ENCODE measurements around the gene LAMA2.

The LAMA2 gene

GRCh38 chr6:129302671-129303070 lies 419.7 kb downstream of the LAMA2 start:
- H3K23ac ChIP-seq (ENCODE audit: low read length in 2 of 2): no peak overlapping the region
- no peak overlapping the region for H3K18ac ChIP-seq (ENCODE audit: low read depth in 1 of 2, low read length in 2 of 2)
- H3K9ac ChIP-seq (ENCODE audit: low read length): no peak overlapping the region
- peaks cover 0 to 11% of the 10 kb centered on the region in 2 experiments for H3K36me3 ChIP-seq (ENCODE audit: control insufficient read depth in 1 of 2, insufficient read depth in 2 of 2, low read depth in 1 of 2, low read length in 2 of 2)
- H4K8ac ChIP-seq (ENCODE audit: low read length): no peak overlapping the region
- H2AFZ ChIP-seq (ENCODE audit: low read depth, low read length): no peak overlapping the region
- no peak overlapping the region for H2BK5ac ChIP-seq (ENCODE audit: low read depth, low read length, poor library complexity, severe bottlenecking)
- no peak overlapping the region for H3K4ac ChIP-seq (ENCODE audit: low read depth in 1 of 2, low read length in 2 of 2)
- no peak overlapping the region for H3K27ac ChIP-seq (ENCODE audit: low read length, poor library complexity, severe bottlenecking)
- H3K4me1 ChIP-seq (ENCODE audit: control insufficient read depth, insufficient read depth, low read depth, low read length): no peaks in the 10 kb centered on the region
- no peaks in the 10 kb centered on the region for H3K79me1 ChIP-seq (replicated peaks; ENCODE audit: low read length, poor library complexity, severe bottlenecking)
- H3K27me3 ChIP-seq (ENCODE audit: control insufficient read depth in 1 of 2, insufficient read depth in 1 of 2, low read length in 2 of 2): no peaks in the 10 kb centered on the region
- 57% methylated on average over 1 of the region's 2 CpGs for WGBS
- no peak overlapping the region for H4K91ac ChIP-seq (ENCODE audit: low read length)
- no peak overlapping the region for H2BK12ac ChIP-seq (ENCODE audit: low read length in 2 of 2)
- H3K4me3 ChIP-seq (ENCODE audit: insufficient read depth in 1 of 2, low read depth in 1 of 2, low read length in 2 of 2): no peak overlapping the region
- DNase-seq: no peak
- no peak overlapping the region for H2BK15ac ChIP-seq (ENCODE audit: low read depth, poor library complexity, severe bottlenecking)
- no peak overlapping the region for H2AK5ac ChIP-seq (ENCODE audit: low read length, severe bottlenecking)
- H3K9me3 ChIP-seq (ENCODE audit: control insufficient read depth, low read length): no peaks in the 10 kb centered on the region
- H2BK120ac ChIP-seq (ENCODE audit: low read depth, low read length): no peak overlapping the region
- no peak overlapping the region for H3K14ac ChIP-seq (ENCODE audit: low read length in 2 of 2)
- no peak overlapping the region for H3K4me2 ChIP-seq (ENCODE audit: low read length, poor library complexity, severe bottlenecking)

DNA sequence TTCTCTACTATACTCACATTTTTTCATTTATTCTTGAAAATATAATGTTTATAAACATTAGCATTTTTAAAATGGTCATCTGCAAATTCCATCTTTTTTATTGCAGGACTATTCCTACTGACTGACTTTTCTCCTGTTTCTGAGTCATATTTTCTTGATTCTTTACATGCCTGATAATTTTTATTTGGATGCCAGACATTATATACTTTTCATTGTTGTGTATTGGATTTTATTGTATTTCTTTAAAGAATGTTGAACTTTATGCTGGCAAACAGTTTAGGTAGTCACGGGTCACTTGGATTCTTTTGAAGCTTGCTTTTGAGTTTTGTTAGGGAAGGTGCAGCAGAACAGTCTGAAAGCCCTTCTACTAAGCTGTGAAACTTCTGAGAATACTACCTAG lies 423.9 kb downstream of the LAMA2 start:
- H2BK12ac ChIP-seq (ENCODE audit: low read length in 2 of 2): no peak overlapping the region
- H3K23ac ChIP-seq (ENCODE audit: low read length in 2 of 2): no peak overlapping the region
- no peak overlapping the region for H3K14ac ChIP-seq (ENCODE audit: low read length in 2 of 2)
- no peak overlapping the region for H3K4me3 ChIP-seq (ENCODE audit: insufficient read depth in 1 of 2, low read depth in 1 of 2, low read length in 2 of 2)
- H3K4ac ChIP-seq (ENCODE audit: low read depth in 1 of 2, low read length in 2 of 2): no peak overlapping the region
- no peak overlapping the region for H2AFZ ChIP-seq (ENCODE audit: low read depth, low read length)
- no peaks in the 10 kb centered on the region for H3K27me3 ChIP-seq (ENCODE audit: control insufficient read depth in 1 of 2, insufficient read depth in 1 of 2, low read length in 2 of 2)
- H3K36me3 ChIP-seq (ENCODE audit: control insufficient read depth in 1 of 2, insufficient read depth in 2 of 2, low read depth in 1 of 2, low read length in 2 of 2): peaks cover 0 to 3% of the 10 kb centered on the region in 2 experiments
- no peak overlapping the region for H2BK15ac ChIP-seq (ENCODE audit: low read depth, poor library complexity, severe bottlenecking)
- H3K79me1 ChIP-seq (replicated peaks; ENCODE audit: low read length, poor library complexity, severe bottlenecking): no peaks in the 10 kb centered on the region
- no peak overlapping the region for H4K8ac ChIP-seq (ENCODE audit: low read length)
- H2AK5ac ChIP-seq (ENCODE audit: low read length, severe bottlenecking): no peak overlapping the region
- H3K27ac ChIP-seq (ENCODE audit: low read length, poor library complexity, severe bottlenecking): no peak overlapping the region
- no peak overlapping the region for H3K9ac ChIP-seq (ENCODE audit: low read length)
- DNase-seq: no peak
- no peak overlapping the region for H2BK120ac ChIP-seq (ENCODE audit: low read depth, low read length)
- no peaks in the 10 kb centered on the region for H3K4me1 ChIP-seq (ENCODE audit: control insufficient read depth, insufficient read depth, low read depth, low read length)
- H3K9me3 ChIP-seq (ENCODE audit: control insufficient read depth, low read length): no peaks in the 10 kb centered on the region
- 94% methylated on average over 1 of the region's 1 CpG for WGBS
- H2BK5ac ChIP-seq (ENCODE audit: low read depth, low read length, poor library complexity, severe bottlenecking): no peak overlapping the region
- no peak overlapping the region for H4K91ac ChIP-seq (ENCODE audit: low read length)
- H3K18ac ChIP-seq (ENCODE audit: low read depth in 1 of 2, low read length in 2 of 2): no peak overlapping the region
- no peak overlapping the region for H3K4me2 ChIP-seq (ENCODE audit: low read length, poor library complexity, severe bottlenecking)

DNA sequence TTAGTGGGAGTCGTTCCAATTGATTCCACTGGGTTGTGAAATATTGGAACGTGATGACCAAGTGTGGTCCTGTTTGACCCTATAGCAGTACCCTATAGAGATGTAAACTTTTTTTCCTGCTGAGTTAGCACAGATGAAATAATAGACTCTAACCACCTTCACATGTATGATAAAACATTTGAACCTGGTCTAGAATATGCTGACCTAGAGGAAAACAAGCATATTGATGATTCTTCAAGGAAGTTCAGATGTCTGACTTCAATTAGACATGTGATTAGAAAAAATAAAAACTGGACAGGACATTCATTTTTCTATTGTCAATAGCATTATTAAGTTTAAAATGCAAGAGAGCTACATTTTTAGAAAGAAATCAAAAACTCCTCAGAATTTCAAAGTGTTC lies 424.9 kb downstream of the LAMA2 start:
- H3K36me3 ChIP-seq (ENCODE audit: control insufficient read depth in 1 of 2, insufficient read depth in 2 of 2, low read depth in 1 of 2, low read length in 2 of 2): peaks cover 0 to 3% of the 10 kb centered on the region in 2 experiments
- H4K91ac ChIP-seq (ENCODE audit: low read length): no peak overlapping the region
- no peak overlapping the region for H4K8ac ChIP-seq (ENCODE audit: low read length)
- H3K27me3 ChIP-seq (ENCODE audit: control insufficient read depth in 1 of 2, insufficient read depth in 1 of 2, low read length in 2 of 2): no peaks in the 10 kb centered on the region
- H2BK5ac ChIP-seq (ENCODE audit: low read depth, low read length, poor library complexity, severe bottlenecking): no peak overlapping the region
- no peak overlapping the region for H3K18ac ChIP-seq (ENCODE audit: low read depth in 1 of 2, low read length in 2 of 2)
- no peak overlapping the region for H3K4me3 ChIP-seq (ENCODE audit: insufficient read depth in 1 of 2, low read depth in 1 of 2, low read length in 2 of 2)
- H3K14ac ChIP-seq (ENCODE audit: low read length in 2 of 2): no peak overlapping the region
- 85% methylated on average over 2 of the region's 2 CpGs for WGBS
- H3K4me1 ChIP-seq (ENCODE audit: control insufficient read depth, insufficient read depth, low read depth, low read length): no peaks in the 10 kb centered on the region
- no peaks in the 10 kb centered on the region for H3K79me1 ChIP-seq (replicated peaks; ENCODE audit: low read length, poor library complexity, severe bottlenecking)
- no peak overlapping the region for H3K9ac ChIP-seq (ENCODE audit: low read length)
- no peak for DNase-seq
- no peak overlapping the region for H3K4ac ChIP-seq (ENCODE audit: low read depth in 1 of 2, low read length in 2 of 2)
- H2AK5ac ChIP-seq (ENCODE audit: low read length, severe bottlenecking): no peak overlapping the region
- H3K9me3 ChIP-seq (ENCODE audit: control insufficient read depth, low read length): no peaks in the 10 kb centered on the region
- H3K27ac ChIP-seq (ENCODE audit: low read length, poor library complexity, severe bottlenecking): no peak overlapping the region
- H2BK15ac ChIP-seq (ENCODE audit: low read depth, poor library complexity, severe bottlenecking): no peak overlapping the region
- no peak overlapping the region for H2BK120ac ChIP-seq (ENCODE audit: low read depth, low read length)
- H3K23ac ChIP-seq (ENCODE audit: low read length in 2 of 2): no peak overlapping the region
- H2BK12ac ChIP-seq (ENCODE audit: low read length in 2 of 2): no peak overlapping the region
- no peak overlapping the region for H3K4me2 ChIP-seq (ENCODE audit: low read length, poor library complexity, severe bottlenecking)
- H2AFZ ChIP-seq (ENCODE audit: low read depth, low read length): no peak overlapping the region

DNA sequence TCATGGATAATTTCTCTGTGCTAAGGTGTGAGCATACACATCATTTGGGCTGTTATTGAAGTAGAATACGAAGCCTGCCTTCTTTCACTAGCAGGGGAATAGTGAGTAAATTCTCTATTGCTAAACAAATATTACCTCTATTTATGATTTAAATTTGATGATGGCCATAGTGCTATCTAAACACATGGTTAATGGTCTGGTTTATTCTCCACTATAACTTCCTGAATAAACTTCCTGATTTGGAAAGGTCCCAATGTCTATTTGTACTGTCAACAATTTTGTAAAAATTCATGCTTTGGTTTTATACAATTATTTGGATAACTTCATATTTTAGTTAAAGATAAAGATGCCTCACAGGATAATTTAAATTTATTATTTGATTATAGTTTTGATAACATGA lies 426.2 kb downstream of the LAMA2 start:
- no peak overlapping the region for H2BK12ac ChIP-seq (ENCODE audit: low read length in 2 of 2)
- H2BK15ac ChIP-seq (ENCODE audit: low read depth, poor library complexity, severe bottlenecking): no peak overlapping the region
- no peaks in the 10 kb centered on the region for H3K79me1 ChIP-seq (replicated peaks; ENCODE audit: low read length, poor library complexity, severe bottlenecking)
- H3K36me3 ChIP-seq (ENCODE audit: control insufficient read depth in 1 of 2, insufficient read depth in 2 of 2, low read depth in 1 of 2, low read length in 2 of 2): peaks cover 0 to 3% of the 10 kb centered on the region in 2 experiments
- no peak overlapping the region for H2BK5ac ChIP-seq (ENCODE audit: low read depth, low read length, poor library complexity, severe bottlenecking)
- H3K14ac ChIP-seq (ENCODE audit: low read length in 2 of 2): no peak overlapping the region
- no peak overlapping the region for H3K4ac ChIP-seq (ENCODE audit: low read depth in 1 of 2, low read length in 2 of 2)
- H2AK5ac ChIP-seq (ENCODE audit: low read length, severe bottlenecking): no peak overlapping the region
- no peak overlapping the region for H3K4me2 ChIP-seq (ENCODE audit: low read length, poor library complexity, severe bottlenecking)
- H2BK120ac ChIP-seq (ENCODE audit: low read depth, low read length): no peak overlapping the region
- H3K9ac ChIP-seq (ENCODE audit: low read length): no peak overlapping the region
- WGBS: no CpG with 5 or more reads among the region's 1 CpG
- H2AFZ ChIP-seq (ENCODE audit: low read depth, low read length): no peak overlapping the region
- no peak overlapping the region for H3K18ac ChIP-seq (ENCODE audit: low read depth in 1 of 2, low read length in 2 of 2)
- no peak overlapping the region for H3K23ac ChIP-seq (ENCODE audit: low read length in 2 of 2)
- no peak overlapping the region for H4K91ac ChIP-seq (ENCODE audit: low read length)
- no peak overlapping the region for H3K4me3 ChIP-seq (ENCODE audit: insufficient read depth in 1 of 2, low read depth in 1 of 2, low read length in 2 of 2)
- no peak overlapping the region for H3K27ac ChIP-seq (ENCODE audit: low read length, poor library complexity, severe bottlenecking)
- no peaks in the 10 kb centered on the region for H3K27me3 ChIP-seq (ENCODE audit: control insufficient read depth in 1 of 2, insufficient read depth in 1 of 2, low read length in 2 of 2)
- no peaks in the 10 kb centered on the region for H3K4me1 ChIP-seq (ENCODE audit: control insufficient read depth, insufficient read depth, low read depth, low read length)
- DNase-seq: no peak
- H4K8ac ChIP-seq (ENCODE audit: low read length): no peak overlapping the region
- no peaks in the 10 kb centered on the region for H3K9me3 ChIP-seq (ENCODE audit: control insufficient read depth, low read length)

All from mesenchymal stem cell (in vitro differentiated cells and primary cell).